Measurements from ENCODE around the gene RPS6KC1. TPM values are rescaled to one million over a fixed set of nuclear protein-coding genes. Genes with fewer than 3 reads are reported as not detected.

RPS6KC1 gene
- total and polyA plus RNA-seq, 9 of the 15 experiments (the other 6 are each of a cell fraction or from before 2014, with no cell fraction given) = 4.3 to 34.6 (median 20.9) TPM

DNA sequence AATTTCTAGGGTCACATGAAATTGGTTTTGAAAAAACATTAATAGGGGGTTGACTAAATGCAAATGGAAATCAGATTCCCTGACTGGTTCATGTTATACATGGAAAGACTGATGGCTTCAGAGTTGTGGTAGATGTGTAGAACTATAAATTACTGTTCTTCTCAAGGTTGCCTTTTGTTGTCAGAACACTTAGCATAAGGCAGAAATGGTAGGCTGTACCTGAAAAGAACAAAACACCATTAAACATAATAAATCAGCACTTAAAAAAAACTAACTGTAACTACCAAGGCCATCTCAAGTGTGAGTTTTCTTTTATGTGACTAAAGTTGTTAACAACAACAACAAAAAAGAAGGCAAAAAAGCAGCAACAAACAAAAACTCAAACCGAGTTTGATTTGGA lies 111.8 kb downstream of the RPS6KC1 start (continued):
- TF ChIP-seq MYNN (IDR thresholded peaks at IDR 0.05) = no peak
- TF ChIP-seq MYNN (CRISPR knock-in tag; IDR thresholded peaks at IDR 0.05) = no peak
- no peak for TF ChIP-seq RBM14 (IDR thresholded peaks at IDR 0.05; ENCODE audit: borderline replicate concordance, insufficient read depth, low read depth, low read length)
- TF ChIP-seq MAFK (IDR thresholded peaks at IDR 0.05; ENCODE audit: low read length) = no peak
- TF ChIP-seq SNIP1 (IDR thresholded peaks at IDR 0.05; ENCODE audit: low read depth) = no peak

GRCh38 chr1:213163278-213163711 lies 112.3 kb downstream of the RPS6KC1 start:
- H3K4me2 ChIP-seq (ENCODE audit: insufficient read depth, low read length) = no peak overlapping the region
- POLR2A ChIA-PET = no interaction called here
- TF ChIP-seq ZC3H11A (IDR thresholded peaks at IDR 0.05; ENCODE audit: low read depth, low read length) (no peak), HBP1 (CRISPR knock-in tag; IDR thresholded peaks at IDR 0.05) (no peak), BCLAF1 (IDR thresholded peaks at IDR 0.05; ENCODE audit: borderline replicate concordance in 1 of 2, control insufficient read depth in 1 of 2, low read depth in 2 of 2, low read length in 1 of 2) (no peak), SIRT6 (IDR thresholded peaks at IDR 0.05; ENCODE audit: low read depth, low read length) (no peak), ZFP1 (CRISPR knock-in tag; IDR thresholded peaks at IDR 0.05) (no peak), ZBTB17 (CRISPR knock-in tag; IDR thresholded peaks at IDR 0.05) (no peak)
- TF ChIP-seq, protein P1, sequence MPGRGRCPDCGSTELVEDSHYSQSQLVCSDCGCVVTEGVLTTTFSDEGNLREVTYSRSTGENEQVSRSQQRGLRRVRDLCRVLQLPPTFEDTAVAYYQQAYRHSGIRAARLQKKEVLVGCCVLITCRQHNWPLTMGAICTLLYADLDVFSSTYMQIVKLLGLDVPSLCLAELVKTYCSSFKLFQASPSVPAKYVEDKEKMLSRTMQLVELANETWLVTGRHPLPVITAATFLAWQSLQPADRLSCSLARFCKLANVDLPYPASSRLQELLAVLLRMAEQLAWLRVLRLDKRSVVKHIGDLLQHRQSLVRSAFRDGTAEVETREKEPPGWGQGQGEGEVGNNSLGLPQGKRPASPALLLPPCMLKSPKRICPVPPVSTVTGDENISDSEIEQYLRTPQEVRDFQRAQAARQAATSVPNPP (IDR thresholded peaks at IDR 0.05; ENCODE audit: borderline replicate concordance, insufficient read depth, insufficient read length) = no peak
- TF ChIP-seq, protein P2, sequence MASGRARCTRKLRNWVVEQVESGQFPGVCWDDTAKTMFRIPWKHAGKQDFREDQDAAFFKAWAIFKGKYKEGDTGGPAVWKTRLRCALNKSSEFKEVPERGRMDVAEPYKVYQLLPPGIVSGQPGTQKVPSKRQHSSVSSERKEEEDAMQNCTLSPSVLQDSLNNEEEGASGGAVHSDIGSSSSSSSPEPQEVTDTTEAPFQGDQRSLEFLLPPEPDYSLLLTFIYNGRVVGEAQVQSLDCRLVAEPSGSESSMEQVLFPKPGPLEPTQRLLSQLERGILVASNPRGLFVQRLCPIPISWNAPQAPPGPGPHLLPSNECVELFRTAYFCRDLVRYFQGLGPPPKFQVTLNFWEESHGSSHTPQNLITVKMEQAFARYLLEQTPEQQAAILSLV (tag; IDR thresholded peaks at IDR 0.05) = no peak
- TF ChIP-seq, protein P3, sequence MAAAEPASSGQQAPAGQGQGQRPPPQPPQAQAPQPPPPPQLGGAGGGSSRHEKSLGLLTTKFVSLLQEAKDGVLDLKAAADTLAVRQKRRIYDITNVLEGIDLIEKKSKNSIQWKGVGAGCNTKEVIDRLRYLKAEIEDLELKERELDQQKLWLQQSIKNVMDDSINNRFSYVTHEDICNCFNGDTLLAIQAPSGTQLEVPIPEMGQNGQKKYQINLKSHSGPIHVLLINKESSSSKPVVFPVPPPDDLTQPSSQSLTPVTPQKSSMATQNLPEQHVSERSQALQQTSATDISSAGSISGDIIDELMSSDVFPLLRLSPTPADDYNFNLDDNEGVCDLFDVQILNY (CRISPR knock-in tag; IDR thresholded peaks at IDR 0.05) = no peak

More at GRCh38 chr1:213163278-213163711, 112.3 kb downstream of the RPS6KC1 start:
- no peak for DNase-seq (ENCODE audit: extremely low read depth in 1 of 4, low spot score in 3 of 4)
- no peak overlapping the region for H3K9ac ChIP-seq (ENCODE audit: insufficient read depth in 1 of 2, low read depth in 2 of 2, low read length in 2 of 2)
- H3K4me3 ChIP-seq = no peak overlapping the region
- no peaks in the 10 kb centered on the region for H3K4me1 ChIP-seq (replicated peaks in 1 of 2; ENCODE audit: control insufficient read depth in 2 of 2, insufficient read depth in 2 of 2, low read length in 2 of 2)
- intact Hi-C loops (cut with micrococcal nuclease) (no loop called here), in situ Hi-C loops (cut with MboI) (no loop called here)
- peaks cover 7% of the 10 kb centered on the region; the same call in 2 of the 3 replicates for H3K36me3 ChIP-seq (ENCODE audit: control insufficient read depth, insufficient read depth, low read length)
- CTCF ChIA-PET (ENCODE audit: low intra/inter-chr PET ratio) = no interaction called here
- ATAC-seq = no peak
- BruUV-seq (replicated peaks) = no TSS peak
- no peak overlapping the region for H2AFZ ChIP-seq (ENCODE audit: low read depth, low read length)
- H3K9me1 ChIP-seq (ENCODE audit: control insufficient read depth, insufficient read depth, low read length) = no peaks in the 10 kb centered on the region
- H4K20me1 ChIP-seq (replicated peaks; ENCODE audit: control insufficient read depth, insufficient read depth, low read length) = no peaks in the 10 kb centered on the region
- H3K27ac ChIP-seq (ENCODE audit: extremely low read depth, low read depth, low read length) = no peak overlapping the region
- WGBS (ENCODE audit: insufficient coverage, low coverage, missing lambda C conversion rate) = 84% methylated on average over 3 of the region's 3 CpGs
- no peaks in the 10 kb centered on the region for H3K27me3 ChIP-seq (ENCODE audit: control insufficient read depth in 2 of 2, insufficient read depth in 2 of 2, low read length in 2 of 2)
- no peaks in the 10 kb centered on the region for H3K9me3 ChIP-seq (replicated peaks; ENCODE audit: control insufficient read depth, insufficient read depth, low read depth, low read length)
- FAIRE-seq = no peak
- H3K79me2 ChIP-seq (ENCODE audit: control insufficient read depth, insufficient read depth, low read length) = no peaks in the 10 kb centered on the region; the same call in 2 of the 3 replicates

All from K562 (cell line).